HuH-7.5 (cell line): ENCODE results near the gene RNF31.
"Not testable (repeated sequence)": the region's sequence is repeated elsewhere in the genome, so short reads cannot be mapped to it uniquely, and the experiment has no call there.

ENCODE experiments used
- DNase-seq: peaks from one replicate; pipeline ENCODE4 v3.0.0; 2011; ENCODE audit warnings: low spot score

Gene RNF31

GRCh38 chr14:24202538-24202937 is 55.2 kb downstream of the RNF31 start:
- DNase-seq: not testable (repeated sequence)

GRCh38 chr14:24203249-24203886 is 56.1 kb downstream of the RNF31 start:
- not testable (repeated sequence) for DNase-seq

- DNase-seq: peak; percentile 3
Observed at GRCh38 chr14:24204163-24205146, 57.2 kb downstream of the RNF31 start.

GRCh38 chr14:24206260-24207103 is 59.2 kb downstream of the RNF31 start:
- peak; percentile 2 for DNase-seq

- DNase-seq: no peak
Observed at GRCh38 chr14:24207104-24207551, 59.8 kb downstream of the RNF31 start.

- DNase-seq: no peak
Observed at GRCh38 chr14:24207625-24208024, 60.3 kb downstream of the RNF31 start.
